ENCODE data around the gene PCYOX1L.

DNA sequence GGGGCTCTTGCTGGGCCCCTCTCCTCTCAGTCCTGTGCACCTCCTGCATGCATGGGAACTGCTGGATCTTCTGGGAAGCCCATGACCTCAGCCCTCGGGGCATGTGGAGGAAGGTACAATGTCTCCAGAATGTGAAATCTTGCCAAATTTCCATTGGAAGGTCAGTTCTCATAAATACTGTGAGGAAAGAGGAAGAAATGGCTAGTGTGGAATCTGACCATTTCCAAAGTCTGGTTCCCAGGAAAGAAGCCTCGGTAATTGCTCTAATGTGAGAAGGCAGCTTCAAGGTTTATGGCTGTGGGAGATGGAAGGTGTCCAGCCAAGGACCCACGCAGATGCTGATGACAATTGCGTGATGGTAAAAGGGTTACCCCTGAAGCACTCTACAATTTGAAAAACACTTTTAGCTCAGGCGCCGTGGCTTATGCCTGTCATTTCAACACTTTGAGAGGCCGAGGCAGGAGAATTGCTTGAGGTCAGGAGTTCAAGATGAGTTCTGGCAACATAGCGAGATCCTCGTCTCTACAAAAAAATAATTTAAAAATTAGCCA is 29.3 kb downstream of the PCYOX1L start:
- TF ChIP-seq POLR2A (IDR thresholded peaks at IDR 0.05) (no peak), EP300 (IDR thresholded peaks at IDR 0.05) (no peak)
- TF ChIP-seq, protein P1, sequence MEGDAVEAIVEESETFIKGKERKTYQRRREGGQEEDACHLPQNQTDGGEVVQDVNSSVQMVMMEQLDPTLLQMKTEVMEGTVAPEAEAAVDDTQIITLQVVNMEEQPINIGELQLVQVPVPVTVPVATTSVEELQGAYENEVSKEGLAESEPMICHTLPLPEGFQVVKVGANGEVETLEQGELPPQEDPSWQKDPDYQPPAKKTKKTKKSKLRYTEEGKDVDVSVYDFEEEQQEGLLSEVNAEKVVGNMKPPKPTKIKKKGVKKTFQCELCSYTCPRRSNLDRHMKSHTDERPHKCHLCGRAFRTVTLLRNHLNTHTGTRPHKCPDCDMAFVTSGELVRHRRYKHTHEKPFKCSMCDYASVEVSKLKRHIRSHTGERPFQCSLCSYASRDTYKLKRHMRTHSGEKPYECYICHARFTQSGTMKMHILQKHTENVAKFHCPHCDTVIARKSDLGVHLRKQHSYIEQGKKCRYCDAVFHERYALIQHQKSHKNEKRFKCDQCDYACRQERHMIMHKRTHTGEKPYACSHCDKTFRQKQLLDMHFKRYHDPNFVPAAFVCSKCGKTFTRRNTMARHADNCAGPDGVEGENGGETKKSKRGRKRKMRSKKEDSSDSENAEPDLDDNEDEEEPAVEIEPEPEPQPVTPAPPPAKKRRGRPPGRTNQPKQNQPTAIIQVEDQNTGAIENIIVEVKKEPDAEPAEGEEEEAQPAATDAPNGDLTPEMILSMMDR (IDR thresholded peaks at IDR 0.05), result no peak

Data from stomach (tissue), 4 donors.